Tibial nerve (tissue), 4 donors: ENCODE results near the gene C10orf62.

Experiments
- CTCF ChIP-seq, 5 experiments: fragments of 200-600 bp in 3 of 5; fragments of 450-650 bp in 2 of 5; sonication (generic) in 3 of 5; IDR thresholded peaks; one replicate each; pipeline ENCODE4 v1.5.1; 2016 to 2019; ENCODE audit warnings: antibody characterized with exemption in 5 of 5, mild to moderate bottlenecking in 3 of 5, moderate library complexity in 2 of 5
- EP300 ChIP-seq, 2 donors: sonication (generic); formaldehyde crosslinking; IDR thresholded peaks; one replicate each; pipeline ENCODE4 v1.6.1; 2017; ENCODE audit warnings: antibody characterized with exemption in 2 of 2, mild to moderate bottlenecking in 1 of 2
- POLR2A ChIP-seq, 2 donors: fragments of 450-650 bp; IDR thresholded peaks; one replicate each; pipeline ENCODE4 v1.6.1; 2017; ENCODE audit warnings: antibody characterized with exemption in 2 of 2, mild to moderate bottlenecking in 2 of 2, moderate library complexity in 2 of 2

GRCh38 chr10:97543025-97543546 lies 46.4 kb upstream of the C10orf62 start:
- TF ChIP-seq CTCF (IDR thresholded peaks at IDR 0.05), result no peak
- no peak for TF ChIP-seq POLR2A (IDR thresholded peaks at IDR 0.05)
- TF ChIP-seq EP300 (IDR thresholded peaks at IDR 0.05), result peak in 1 of 2 donors; percentile 73
